Measurements from ENCODE around the gene PTPRN2.

The PTPRN2 gene

DNA sequence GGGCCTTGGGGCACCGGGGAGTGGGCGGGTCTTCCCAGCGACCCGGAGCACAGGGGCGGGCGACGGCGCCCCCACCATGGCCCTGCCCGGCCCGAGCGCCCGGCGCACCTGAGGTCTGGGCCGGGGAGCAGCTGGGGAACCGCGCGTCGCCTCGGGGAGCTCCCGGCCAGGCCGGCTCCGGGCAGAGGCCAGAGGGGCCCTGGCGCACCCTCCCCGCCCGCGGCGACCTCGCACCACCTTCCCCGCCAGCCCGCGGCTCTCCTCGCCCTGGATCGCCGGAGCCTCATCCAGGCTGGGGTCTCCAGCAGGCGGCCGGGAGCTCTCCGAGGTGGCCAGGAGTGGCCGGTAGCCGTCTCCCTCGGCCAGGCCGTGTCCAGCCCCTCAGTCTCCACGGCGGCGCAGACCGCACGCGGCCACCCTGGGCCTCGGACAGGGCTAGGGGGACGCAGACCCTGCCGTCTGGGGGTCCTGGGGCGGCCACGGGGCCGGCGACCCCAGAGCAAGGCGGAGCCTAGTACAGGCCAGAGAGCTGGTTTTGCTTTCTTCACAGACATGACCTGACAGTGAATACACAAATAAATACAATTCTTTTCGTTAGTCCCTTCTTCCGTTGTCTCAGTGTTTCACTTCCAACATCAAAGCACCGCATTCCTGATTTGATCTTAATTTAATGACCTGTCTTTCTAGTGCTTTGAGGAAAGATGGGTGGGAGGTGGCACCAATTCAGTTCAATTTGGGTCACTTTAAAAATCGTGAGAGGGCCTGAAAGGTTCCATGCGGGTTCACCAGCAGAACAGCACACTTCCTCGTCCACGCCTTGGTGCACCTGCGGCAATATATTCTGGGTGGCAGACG, 893.9 kb downstream of the PTPRN2 start:
- no peak for DNase-seq

DNA sequence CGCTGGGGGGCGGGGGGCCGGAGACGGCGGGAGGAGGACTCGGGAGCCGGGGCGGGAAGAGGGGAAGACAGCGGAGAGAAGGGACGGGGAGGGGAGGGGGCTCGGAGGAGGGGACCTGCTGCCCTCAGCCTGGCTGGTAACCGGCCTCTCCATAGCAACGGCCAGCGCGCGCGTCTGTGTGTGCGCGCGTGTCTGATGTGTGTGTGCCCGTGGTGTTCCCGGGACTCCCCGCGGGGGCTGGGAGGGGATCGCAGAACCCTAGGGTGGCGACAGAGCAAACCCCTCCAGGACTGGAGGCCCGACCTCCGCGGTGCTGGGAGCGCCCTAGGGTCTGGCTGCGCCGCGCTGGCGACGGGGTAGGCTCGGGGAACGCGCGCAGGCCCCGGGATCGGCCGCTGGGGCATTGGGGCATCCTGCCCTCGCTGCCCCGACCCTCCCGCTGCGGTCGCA, 894.5 kb downstream of the PTPRN2 start:
- no peak for DNase-seq

DNA sequence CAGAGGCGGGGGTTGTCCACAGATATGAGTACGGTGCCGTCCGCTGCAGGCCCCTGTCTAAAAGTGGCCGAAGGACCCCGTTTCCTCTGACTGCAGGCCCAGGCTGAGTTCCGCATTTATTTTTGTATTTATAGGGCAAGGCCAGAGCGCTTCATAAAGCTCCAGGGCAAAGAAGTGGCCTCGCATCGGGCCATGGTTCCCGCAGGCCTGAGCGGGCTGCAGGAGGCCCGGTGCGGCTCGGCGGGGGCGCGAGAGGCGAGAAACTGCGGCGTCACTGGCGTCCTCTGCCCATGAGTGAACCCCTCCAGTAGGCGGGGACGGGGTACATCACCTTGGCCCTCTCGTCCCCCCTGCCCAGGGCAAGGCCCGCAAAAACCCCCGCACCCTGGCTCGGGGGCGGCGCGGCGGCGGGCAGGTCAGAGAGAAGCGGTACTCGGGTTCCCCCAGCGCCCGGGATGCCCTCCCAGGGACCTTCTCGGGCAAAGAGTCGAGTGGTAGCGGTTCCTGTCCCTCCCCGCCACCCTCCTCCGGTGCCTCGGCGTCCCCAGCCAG, 895.1 kb downstream of the PTPRN2 start:
- no peak for DNase-seq

DNA sequence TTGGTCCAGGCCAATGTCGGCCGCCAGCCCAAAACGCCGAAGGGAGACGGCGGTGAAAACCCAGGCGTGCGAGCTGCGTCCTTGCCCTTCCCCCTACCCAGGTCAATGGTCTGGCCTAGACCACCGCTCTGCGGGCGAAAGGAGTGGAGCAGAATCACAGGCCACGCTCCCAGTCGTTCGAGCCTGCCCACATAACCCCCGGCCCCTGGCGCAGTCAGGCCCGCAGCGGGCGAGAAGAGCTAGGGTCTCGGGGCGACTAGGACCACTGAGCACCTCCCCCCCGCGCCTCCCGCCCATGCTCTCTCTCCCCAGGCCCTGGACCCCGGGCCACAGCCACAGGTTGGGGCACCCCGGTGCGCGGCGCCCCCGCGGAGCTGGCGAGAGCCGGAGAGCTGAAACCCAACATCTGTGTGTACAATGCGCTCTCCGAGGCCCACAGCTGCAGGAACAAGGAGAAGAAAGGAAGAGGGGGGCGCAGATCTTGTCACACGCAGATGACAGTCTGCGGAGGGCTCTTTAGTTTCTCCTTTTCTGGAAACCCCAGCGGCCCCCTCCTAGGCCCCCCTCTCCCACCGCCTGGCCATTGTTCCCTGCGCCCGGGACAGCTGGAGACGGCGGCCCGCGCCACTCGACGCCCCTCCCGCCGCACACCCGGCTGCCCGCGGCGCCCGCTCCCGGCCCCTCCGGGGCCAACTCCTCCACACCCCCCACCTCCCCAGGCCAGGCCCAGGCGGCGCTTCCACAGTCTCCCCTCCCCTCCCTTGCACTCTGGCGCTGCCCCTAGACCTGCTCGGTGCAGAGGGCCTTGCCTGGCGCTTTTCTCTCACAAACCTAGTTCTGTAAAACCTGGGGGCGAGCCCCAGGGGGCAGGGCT, 895.8 kb downstream of the PTPRN2 start:
- no peak for DNase-seq

DNA sequence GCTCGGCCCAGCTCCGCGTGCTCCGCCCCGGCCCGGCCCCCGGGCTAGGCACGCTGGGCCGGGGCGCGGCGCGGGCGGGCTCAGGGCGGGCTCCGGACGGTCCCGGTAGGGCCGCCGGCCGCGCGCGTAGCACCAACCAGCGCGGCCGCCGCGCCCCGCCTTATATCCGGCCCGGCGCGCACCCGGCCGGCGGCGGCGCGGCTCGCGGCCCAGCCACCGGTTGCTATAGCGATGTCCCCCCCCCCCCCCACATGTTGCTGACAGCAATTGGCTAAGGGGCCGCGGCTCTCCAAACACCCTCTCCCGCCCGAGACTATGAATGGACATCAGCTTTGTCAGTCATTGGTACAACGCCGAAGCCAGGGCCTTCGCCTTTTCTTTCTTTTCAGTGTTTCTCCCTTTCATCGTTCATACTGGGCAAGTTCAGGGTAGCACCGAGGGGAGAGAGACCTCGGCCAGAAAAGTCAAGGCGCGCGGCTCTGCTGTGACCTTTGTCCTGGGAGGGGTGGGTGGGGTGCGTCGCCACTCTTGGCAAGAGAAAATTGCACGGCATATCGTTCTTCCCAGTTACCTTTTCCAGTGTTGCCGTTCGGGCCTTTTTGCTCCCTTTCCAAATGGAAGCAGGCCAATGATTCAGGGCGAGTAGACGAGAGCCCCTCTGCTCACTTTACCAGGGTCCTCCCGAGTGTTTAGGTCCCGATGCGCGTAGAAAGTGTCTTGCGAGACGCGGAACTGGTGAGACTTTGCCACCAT, 896.6 kb downstream of the PTPRN2 start:
- peak; percentile 49 for DNase-seq

DNA sequence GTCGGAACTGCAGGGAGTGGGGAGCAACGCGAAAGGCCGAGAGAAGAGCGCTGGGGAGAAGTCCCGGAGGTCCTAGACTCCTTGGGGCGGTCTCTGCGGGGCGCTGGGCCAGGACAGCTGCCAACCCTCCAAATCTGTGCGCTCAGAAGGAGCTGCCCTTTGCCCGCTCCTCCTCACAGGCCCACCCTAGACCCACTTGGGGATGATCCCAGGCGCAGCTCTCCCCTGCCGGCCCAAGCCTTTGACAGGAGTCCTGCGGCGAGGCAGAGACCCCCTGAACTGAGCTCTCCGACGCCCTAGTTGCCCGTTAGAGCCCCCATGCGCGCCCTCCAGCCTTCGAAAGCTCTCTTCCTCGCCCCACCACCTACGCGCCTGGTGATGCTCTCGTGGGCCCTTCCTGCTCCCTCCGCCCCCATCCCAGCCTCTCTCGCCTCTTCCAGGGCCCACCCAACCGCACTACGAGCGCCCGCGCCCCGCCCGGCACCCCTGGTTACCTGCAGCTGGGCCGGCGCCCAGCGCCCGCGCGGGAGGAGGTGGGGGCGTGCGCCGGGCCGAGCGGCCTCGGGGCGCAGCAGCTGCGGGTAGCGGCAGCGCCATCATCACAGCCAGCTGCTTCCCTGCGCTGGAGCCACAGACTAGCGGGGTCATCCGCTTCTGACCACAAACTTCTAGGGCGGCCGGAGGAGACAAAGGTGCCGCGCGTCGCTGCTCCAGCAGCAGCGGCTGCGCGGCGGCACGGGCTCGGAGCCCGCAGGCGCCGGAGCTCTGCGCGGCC, 897.4 kb downstream of the PTPRN2 start:
- no peak for DNase-seq

DNA sequence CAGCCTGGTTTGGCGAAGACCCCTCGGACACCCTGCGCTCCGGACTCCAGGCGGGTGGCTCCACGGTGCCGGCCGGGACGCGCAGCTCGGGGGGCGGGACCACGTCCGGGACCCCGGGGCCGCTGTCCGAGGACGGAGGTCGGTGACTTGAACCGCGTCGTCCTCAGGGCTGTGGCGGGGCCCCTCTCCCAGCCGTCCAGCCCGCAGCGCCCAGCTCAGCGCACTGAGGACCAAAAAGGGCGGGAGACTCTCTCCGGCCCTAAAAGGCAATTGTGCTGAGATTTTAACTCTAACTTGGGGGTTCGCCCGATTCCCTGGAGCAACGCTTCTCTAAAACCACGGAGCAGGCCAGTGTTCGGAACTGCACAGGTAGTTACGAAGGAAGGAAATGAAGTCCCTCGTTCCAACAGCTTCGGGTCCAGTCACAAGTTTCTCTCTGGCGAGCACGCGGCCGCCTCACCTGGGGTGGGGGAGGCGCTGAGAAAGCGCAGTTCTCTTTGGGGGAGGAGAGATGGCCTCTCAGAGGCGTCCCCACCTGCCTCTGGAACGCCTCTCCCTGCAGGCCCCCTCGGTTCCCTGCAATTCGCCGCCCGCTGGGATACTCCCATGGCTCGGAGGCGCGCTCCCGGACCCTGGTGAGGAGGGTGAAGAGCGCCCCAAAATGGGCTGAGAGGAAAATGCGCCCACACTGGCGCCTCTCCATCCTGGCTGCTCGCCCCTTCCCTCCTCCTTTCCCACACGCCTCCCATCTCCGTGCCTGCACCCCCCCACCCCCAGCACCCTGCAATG, 898.2 kb downstream of the PTPRN2 start:
- DNase-seq: no peak

DNA sequence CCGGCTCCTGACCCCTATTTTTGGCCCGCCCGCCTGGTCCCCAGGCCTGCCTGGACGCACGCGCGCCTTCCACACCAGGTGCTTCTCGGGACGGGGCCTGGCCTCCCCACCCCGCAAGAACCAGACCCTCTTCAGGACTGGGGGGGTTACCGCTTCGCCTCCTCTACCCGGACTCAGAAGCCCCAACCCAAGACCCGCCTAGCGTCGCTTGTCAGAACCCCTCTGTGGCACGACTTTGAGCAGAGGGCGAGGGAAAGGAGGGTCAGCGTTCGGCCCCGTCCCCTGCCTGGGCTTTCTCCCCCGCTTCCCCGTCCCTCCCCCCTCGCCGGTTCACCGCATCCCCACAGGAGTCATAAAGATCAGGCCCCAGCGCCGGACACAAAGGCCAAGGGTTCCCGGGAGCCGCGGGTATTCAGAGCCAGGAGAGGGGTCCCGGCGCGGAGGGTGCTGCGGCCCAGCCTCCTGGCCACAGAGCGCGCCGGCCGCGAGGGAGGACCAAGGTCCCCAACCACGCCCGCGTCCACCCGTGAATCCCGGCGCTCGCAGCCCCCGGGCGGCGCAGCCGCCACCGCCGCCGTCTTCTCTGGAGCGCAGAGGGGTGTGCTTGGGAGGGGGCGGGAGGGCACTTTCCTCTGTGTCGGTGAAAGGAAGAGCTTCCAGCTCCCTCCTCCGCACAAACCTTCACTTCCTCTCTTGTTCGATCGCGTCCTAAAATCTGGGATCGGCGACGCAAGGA, 898.9 kb downstream of the PTPRN2 start:
- no peak for DNase-seq

DNA sequence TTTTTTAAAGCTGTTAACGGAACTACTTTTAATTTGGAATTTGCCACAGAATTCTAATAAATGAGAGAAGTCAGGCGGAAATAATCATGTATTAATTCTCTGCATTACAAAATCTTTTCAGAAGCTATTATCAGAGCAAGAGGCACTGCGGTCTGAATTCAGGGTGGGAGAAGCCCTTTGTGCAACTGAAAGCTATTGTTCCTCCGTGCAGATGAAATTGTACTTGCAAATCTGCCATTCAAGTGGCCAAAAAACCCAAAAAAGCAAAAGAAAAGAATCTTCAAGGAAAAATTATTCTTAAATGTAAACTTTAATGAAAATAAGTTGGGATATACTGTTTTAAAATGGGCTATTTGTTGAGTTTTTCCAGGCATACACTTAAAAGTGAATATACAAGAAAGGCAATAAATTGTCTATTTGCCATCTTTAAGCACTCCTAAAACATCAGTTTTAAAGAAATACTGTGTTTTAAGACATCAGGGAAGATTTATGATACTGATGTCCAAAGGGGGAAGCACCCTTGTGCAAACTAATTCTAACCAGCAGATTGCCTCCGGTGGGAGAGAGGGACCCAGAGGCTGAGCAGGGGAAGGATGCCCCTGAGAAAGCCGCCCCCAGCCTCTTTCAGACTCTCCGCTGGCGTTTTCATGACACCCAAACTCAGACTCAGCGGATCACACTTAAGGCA, 899.6 kb downstream of the PTPRN2 start:
- DNase-seq: no peak

DNA sequence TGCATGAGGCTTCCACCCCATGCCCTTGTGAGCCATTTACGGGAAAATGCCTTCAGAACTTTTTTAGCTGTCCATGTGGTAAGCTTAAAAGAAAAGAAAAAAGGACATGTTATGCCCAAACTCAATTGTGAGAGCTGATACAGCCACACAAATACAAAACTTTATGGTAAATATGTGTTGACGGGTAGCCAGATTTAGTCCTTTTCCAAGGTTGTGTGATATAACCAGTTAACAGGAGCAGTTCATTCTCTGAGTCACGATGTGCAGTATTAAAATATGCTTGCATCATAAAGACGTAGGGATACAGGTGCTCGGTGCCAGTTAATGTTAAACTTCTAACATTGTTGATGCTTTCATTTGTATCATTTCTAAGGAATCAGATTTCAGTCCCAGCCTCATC, 900.5 kb downstream of the PTPRN2 start:
- DNase-seq: no peak

DNA sequence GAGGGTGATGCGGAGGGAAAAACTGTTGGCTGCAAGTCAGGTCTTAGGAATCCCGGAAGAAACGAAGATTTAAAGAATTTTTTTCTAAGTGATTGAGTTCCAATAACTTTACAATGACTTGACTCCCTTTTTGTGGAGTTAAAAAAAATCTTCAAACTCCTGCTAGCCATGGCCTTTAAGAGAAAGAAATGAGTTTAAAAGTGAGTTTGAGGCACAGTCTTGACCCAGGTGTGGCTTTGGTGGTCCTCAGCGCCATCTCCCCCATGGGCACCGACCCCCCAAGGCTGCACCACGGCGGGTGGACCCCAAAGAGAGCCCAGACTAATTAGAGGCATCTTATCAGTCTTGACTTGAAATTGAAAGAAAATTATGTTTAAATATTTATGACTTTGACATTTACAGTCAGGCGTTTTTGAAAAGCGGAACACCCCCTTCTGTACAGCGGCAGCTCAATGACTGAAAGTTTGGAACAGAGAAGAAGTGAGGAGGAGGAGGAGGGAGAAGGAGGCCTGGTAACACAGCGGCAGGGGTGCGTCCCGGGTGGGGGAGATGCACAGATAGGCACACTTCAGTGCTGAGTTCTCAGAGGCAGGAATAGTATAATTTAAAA, 901.2 kb downstream of the PTPRN2 start:
- peak; percentile 6 for DNase-seq

DNA sequence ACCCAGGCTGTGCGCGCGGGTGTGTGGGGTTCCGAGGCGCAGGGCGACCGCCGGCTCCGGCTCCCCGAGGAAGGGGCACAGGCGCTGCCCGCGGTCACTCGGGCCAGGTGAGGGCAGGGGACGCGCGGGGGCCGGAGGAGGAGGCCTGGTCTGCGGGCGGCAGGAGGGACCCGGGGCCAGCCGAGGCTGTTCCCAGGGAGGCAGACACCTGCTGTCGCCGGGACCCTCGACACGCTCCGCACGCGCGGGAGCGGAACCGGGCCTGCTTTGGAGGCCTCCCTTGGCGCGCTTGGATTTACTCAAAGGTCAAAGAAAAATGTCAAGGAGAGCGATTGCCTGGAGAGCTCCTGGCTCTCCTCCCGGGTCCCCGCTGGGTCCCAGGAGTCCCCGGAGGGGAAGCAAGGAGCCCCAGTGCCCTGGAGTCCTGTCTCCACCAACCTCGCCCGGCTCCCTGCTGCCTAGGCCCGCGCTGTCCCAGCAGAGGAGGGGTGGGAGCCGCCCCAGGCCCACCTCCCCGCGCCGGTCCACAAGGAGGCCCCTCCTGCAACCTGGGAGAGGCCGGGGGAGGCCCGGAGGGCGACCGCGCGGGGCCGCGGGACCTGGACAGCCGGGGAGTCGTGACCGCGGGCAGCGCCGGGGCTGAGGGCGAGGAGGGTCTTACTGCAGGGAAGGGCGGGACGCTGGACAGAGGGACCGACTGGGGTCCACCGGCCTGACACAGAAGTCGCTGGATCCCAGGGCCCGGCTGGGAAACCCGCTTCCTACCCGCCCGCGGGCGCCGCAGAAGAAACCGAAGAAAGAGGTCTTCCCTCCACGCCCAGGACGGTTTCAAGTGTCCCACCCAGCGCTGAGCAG, 902.0 kb downstream of the PTPRN2 start:
- DNase-seq: no peak

DNA sequence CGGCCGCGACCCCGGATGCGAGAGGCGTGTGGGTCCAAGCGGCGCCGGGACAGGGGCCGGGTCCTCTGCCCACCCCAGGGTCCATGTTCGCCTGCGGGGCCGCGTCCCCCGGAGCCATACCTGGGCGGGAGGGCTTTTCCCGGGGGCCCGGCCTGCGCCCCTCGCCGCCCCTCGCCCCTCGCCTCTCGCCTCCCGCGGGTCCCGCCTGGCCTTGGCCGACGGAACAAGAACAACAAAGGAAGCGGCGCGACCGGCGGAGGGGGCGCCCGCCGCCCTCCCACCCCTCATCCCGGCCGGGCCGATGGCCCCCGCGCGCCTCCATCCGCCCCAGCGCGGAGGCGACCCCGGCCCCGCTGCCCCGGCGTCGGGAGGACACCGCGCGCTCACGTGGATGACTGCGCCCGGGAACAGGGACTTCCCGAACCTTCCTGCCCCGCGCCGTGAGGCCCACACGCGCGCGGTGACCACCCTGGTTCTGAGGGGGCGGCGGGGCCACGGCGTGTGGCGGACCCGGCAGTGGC, 902.7 kb downstream of the PTPRN2 start:
- DNase-seq: no peak

DNA sequence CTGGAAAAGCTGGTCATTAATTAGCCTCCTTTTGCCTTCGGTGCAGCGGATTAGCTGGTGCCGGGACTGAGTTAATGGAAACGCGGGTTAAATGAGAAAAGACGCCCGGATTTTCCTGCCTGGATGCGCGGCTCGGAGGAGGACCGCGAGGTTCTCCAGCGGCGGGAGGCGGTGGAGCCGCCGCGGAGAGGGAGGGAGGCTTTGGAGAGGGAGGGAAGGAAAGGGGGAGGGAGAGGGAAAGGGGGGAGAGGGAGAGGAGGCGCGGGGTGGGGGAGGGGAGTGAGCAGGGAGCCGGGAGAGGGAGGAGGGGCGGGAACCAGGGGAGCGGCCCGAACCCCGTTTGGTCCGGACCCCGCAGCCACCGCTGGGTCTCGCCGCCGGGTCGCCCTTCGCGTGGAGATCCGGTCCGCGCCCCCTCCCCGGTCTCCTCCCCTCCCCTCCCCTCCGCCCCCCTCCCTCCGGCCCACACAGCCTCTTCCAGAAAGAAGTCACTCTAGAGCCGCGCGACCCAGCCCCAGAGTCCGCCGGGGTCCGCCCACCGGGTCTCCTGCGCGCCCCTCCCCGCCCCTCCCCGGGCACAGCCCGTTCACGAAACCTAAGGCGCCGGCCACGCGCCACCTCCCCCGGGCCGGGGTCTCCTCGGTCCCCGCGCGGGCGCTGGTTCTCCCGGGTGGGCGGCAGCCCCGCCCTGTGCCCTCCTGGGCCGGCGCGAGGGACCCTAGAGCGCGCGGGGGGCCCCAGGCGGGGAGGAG, 903.3 kb downstream of the PTPRN2 start:
- DNase-seq: no peak

DNA sequence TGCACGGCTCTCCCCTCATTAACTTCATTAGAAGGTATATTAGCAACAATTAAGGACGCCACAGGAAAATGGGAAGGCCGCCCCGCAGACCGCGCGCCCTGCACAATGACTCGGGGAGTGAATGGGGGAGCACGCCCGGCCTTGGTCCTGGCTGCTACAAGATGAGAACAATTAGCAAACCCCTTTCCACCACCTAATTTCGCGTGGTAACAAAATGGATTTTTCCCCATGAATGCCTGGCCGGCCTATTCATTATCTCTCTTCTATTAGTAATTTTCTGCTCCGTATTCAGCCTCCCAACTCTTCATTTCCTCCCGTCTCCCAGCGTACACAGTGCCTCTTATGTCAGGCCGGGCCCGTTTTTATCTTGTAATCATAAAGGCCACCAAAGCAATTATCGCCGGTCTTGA, 903.9 kb downstream of the PTPRN2 start:
- no peak for DNase-seq

DNA sequence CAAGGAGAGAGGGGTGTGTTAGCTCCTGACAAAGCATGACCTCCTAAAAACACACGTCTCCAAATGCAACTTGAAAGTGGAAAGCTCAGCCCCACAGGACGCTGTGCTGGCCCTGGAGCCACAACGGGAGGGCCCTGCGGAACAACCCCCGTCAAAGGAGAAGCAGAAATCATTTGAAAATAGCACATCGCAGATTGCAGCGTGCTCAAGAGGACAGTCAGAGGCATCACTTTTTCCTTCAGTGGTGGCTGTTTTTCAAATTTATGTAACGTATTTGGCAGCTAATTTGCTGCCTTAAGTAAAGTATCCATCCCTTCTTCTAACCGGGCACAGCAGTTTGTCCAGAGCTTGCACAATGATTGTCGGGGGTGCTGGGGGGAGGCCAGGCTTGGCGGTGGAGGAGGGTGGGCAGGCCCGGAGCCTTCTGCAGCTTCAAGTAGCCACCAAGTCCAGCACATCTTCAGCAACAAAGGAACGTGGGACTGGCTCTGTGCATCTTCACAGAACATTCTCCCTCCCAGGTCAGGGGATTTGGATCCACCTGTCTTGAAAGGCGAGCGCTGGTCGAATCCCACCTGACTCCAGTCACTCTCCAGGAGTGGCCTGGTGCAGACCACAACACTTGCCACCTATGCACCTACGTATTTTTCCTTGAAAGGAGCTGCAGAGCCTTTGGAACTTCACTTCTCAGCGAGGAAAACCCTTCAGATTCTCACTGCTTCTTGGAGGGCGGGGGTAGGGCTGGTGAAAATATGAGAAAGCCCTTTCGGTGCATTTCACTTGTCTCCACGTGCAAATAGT, 904.5 kb downstream of the PTPRN2 start:
- DNase-seq: no peak

Data from fibroblast of skin of abdomen (primary cell).